Measurements from ENCODE around the gene MMAA. TPM values are rescaled to one million over a fixed set of nuclear protein-coding genes. Genes with fewer than 3 reads are reported as not detected.
"Not testable (repeated sequence)": the region's sequence is repeated elsewhere in the genome, so short reads cannot be mapped to it uniquely, and the experiment has no call there.

Gene MMAA
- total and polyA plus RNA-seq, 5 donors = 3.4 to 10.6 (median 8.1) TPM

GRCh38 chr4:145635117-145635516, 15.9 kb downstream of the MMAA start:
- ATAC-seq (no peak), DNase-seq (no peak)
- H3K4me3 ChIP-seq (ENCODE audit: low read length) = no peak overlapping the region
- H3K9me3 ChIP-seq (ENCODE audit: control insufficient read depth, low read length) = no peaks in the 10 kb centered on the region
- intact Hi-C loops (cut with DNase I) = no loop called here
- no peak overlapping the region for H3K27ac ChIP-seq (ENCODE audit: low read length)
- H3K4me1 ChIP-seq (ENCODE audit: control insufficient read depth, insufficient read depth, low read length) = no peaks in the 10 kb centered on the region
- H3K27me3 ChIP-seq (ENCODE audit: control insufficient read depth, insufficient read depth) = no peaks in the 10 kb centered on the region
- 90% methylated on average over 1 of the region's 1 CpG for WGBS

GRCh38 chr4:145635630-145636029, 16.4 kb downstream of the MMAA start:
- DNase-seq = no peak

GRCh38 chr4:145639186-145639698, 20.1 kb downstream of the MMAA start:
- H3K27me3 ChIP-seq (ENCODE audit: control insufficient read depth, insufficient read depth) = no peaks in the 10 kb centered on the region
- no peak for ATAC-seq
- DNase-seq = no peak
- H3K27ac ChIP-seq (ENCODE audit: low read length) = no peak overlapping the region
- no peak overlapping the region for H3K4me3 ChIP-seq (ENCODE audit: low read length)
- intact Hi-C loops (cut with DNase I) = no loop called here
- no peaks in the 10 kb centered on the region for H3K4me1 ChIP-seq (ENCODE audit: control insufficient read depth, insufficient read depth, low read length)
- 96% methylated on average over 6 of the region's 6 CpGs for WGBS
- no peaks in the 10 kb centered on the region for H3K9me3 ChIP-seq (ENCODE audit: control insufficient read depth, low read length)

More at GRCh38 chr4:145635630-145636029, 16.4 kb downstream of the MMAA start:
- Histone ChIP-seq H3K27ac (ENCODE audit: low read length) (no peak overlapping the region), H3K27me3 (ENCODE audit: control insufficient read depth, insufficient read depth) (no peaks in the 10 kb centered on the region), H3K9me3 (ENCODE audit: control insufficient read depth, low read length) (no peaks in the 10 kb centered on the region), H3K4me3 (ENCODE audit: low read length) (no peak overlapping the region), H3K4me1 (ENCODE audit: control insufficient read depth, insufficient read depth, low read length) (no peaks in the 10 kb centered on the region)
- no peak for ATAC-seq
- intact Hi-C loops (cut with DNase I) = no loop called here

- H3K27ac ChIP-seq (ENCODE audit: low read length) = not testable (repeated sequence)
Observed at GRCh38 chr4:145640236-145640635, 21.1 kb downstream of the MMAA start.

GRCh38 chr4:145643295-145643694, 24.1 kb downstream of the MMAA start:
- DNase-seq = no peak
- H3K4me1 ChIP-seq (ENCODE audit: control insufficient read depth, insufficient read depth, low read length) = no peaks in the 10 kb centered on the region
- 76% methylated on average over 1 of the region's 1 CpG for WGBS
- no peaks in the 10 kb centered on the region for H3K9me3 ChIP-seq (ENCODE audit: control insufficient read depth, low read length)
- intact Hi-C loops (cut with DNase I) = no loop called here
- ATAC-seq = no peak
- no peak overlapping the region for H3K4me3 ChIP-seq (ENCODE audit: low read length)
- H3K27ac ChIP-seq (ENCODE audit: low read length) = no peak overlapping the region
- no peaks in the 10 kb centered on the region for H3K27me3 ChIP-seq (ENCODE audit: control insufficient read depth, insufficient read depth)

More at GRCh38 chr4:145640236-145640635, 21.1 kb downstream of the MMAA start:
- DNase-seq; intact Hi-C loops (cut with DNase I); H3K9me3 ChIP-seq (ENCODE audit: control insufficient read depth, low read length); H3K4me1 ChIP-seq (ENCODE audit: control insufficient read depth, insufficient read depth, low read length); H3K4me3 ChIP-seq (ENCODE audit: low read length); H3K27me3 ChIP-seq (ENCODE audit: control insufficient read depth, insufficient read depth): not testable (repeated sequence)
- WGBS = 60% methylated on average over 2 of the region's 2 CpGs
- peak; percentile 63 to 79 for ATAC-seq

GRCh38 chr4:145644699-145645098, 25.5 kb downstream of the MMAA start:
- no peak for ATAC-seq
- intact Hi-C loops (cut with DNase I) = no loop called here
- no peak for DNase-seq
- WGBS = 90% methylated on average over 3 of the region's 3 CpGs
- Histone ChIP-seq H3K27me3 (ENCODE audit: control insufficient read depth, insufficient read depth) (no peaks in the 10 kb centered on the region), H3K27ac (ENCODE audit: low read length) (no peak overlapping the region), H3K4me1 (ENCODE audit: control insufficient read depth, insufficient read depth, low read length) (no peaks in the 10 kb centered on the region), H3K9me3 (ENCODE audit: control insufficient read depth, low read length) (no peaks in the 10 kb centered on the region), H3K4me3 (ENCODE audit: low read length) (no peak overlapping the region)

- Histone ChIP-seq H3K27me3 (ENCODE audit: control insufficient read depth, insufficient read depth) (no peaks in the 10 kb centered on the region), H3K27ac (ENCODE audit: low read length) (no peak overlapping the region), H3K4me1 (ENCODE audit: control insufficient read depth, insufficient read depth, low read length) (no peaks in the 10 kb centered on the region), H3K9me3 (ENCODE audit: control insufficient read depth, low read length) (no peaks in the 10 kb centered on the region), H3K4me3 (ENCODE audit: low read length) (no peak overlapping the region)
- WGBS = 91% methylated on average over 1 of the region's 1 CpG
- intact Hi-C loops (cut with DNase I) = no loop called here
- DNase-seq (no peak), ATAC-seq (no peak)
Observed at GRCh38 chr4:145656156-145656555, 37.0 kb downstream of the MMAA start.

GRCh38 chr4:145660064-145660463, 40.9 kb downstream of the MMAA start:
- H3K4me1 ChIP-seq (ENCODE audit: control insufficient read depth, insufficient read depth, low read length) = no peaks in the 10 kb centered on the region
- WGBS = 84% methylated on average over 3 of the region's 3 CpGs
- no peak for DNase-seq
- no peaks in the 10 kb centered on the region for H3K27me3 ChIP-seq (ENCODE audit: control insufficient read depth, insufficient read depth)
- H3K9me3 ChIP-seq (ENCODE audit: control insufficient read depth, low read length) = no peaks in the 10 kb centered on the region
- no peak overlapping the region for H3K4me3 ChIP-seq (ENCODE audit: low read length)
- H3K27ac ChIP-seq (ENCODE audit: low read length) = no peak overlapping the region
- intact Hi-C loops (cut with DNase I) = no loop called here
- no peak for ATAC-seq

- DNase-seq (no peak), ATAC-seq (peak; percentile 73 to 91)
- no peaks in the 10 kb centered on the region for H3K27me3 ChIP-seq (ENCODE audit: control insufficient read depth, insufficient read depth)
- no peak overlapping the region for H3K4me3 ChIP-seq (ENCODE audit: low read length)
- no peaks in the 10 kb centered on the region for H3K9me3 ChIP-seq (ENCODE audit: control insufficient read depth, low read length)
- intact Hi-C loops (cut with DNase I) = no loop called here
- no peaks in the 10 kb centered on the region for H3K4me1 ChIP-seq (ENCODE audit: control insufficient read depth, insufficient read depth, low read length)
- 54% methylated on average over 3 of the region's 3 CpGs for WGBS
- H3K27ac ChIP-seq (ENCODE audit: low read length) = no peak overlapping the region
Observed at GRCh38 chr4:145663194-145663593, 44.0 kb downstream of the MMAA start.

- H3K4me3 ChIP-seq (ENCODE audit: low read length) = no peak overlapping the region
- WGBS = 85% methylated on average over 1 of the region's 1 CpG
- DNase-seq (no peak), ATAC-seq (no peak)
- no peak overlapping the region for H3K27ac ChIP-seq (ENCODE audit: low read length)
- H3K27me3 ChIP-seq (ENCODE audit: control insufficient read depth, insufficient read depth) = no peaks in the 10 kb centered on the region
- intact Hi-C loops (cut with DNase I) = no loop called here
- H3K4me1 ChIP-seq (ENCODE audit: control insufficient read depth, insufficient read depth, low read length) = no peaks in the 10 kb centered on the region
- no peaks in the 10 kb centered on the region for H3K9me3 ChIP-seq (ENCODE audit: control insufficient read depth, low read length)
Observed at GRCh38 chr4:145665773-145666172, 46.6 kb downstream of the MMAA start.

GRCh38 chr4:145670422-145670821, 51.2 kb downstream of the MMAA start:
- intact Hi-C loops (cut with DNase I) = no loop called here
- DNase-seq (no peak), ATAC-seq (no peak)
- Histone ChIP-seq H3K9me3 (ENCODE audit: control insufficient read depth, low read length) (no peaks in the 10 kb centered on the region), H3K4me3 (ENCODE audit: low read length) (no peak overlapping the region), H3K4me1 (ENCODE audit: control insufficient read depth, insufficient read depth, low read length) (no peaks in the 10 kb centered on the region), H3K27ac (ENCODE audit: low read length) (no peak overlapping the region), H3K27me3 (ENCODE audit: control insufficient read depth, insufficient read depth) (no peaks in the 10 kb centered on the region)

- Histone ChIP-seq H3K4me1 (ENCODE audit: control insufficient read depth, insufficient read depth, low read length) (peaks cover 3% of the 10 kb centered on the region), H3K27ac (ENCODE audit: low read length) (no peak overlapping the region), H3K27me3 (ENCODE audit: control insufficient read depth, insufficient read depth) (no peaks in the 10 kb centered on the region), H3K9me3 (ENCODE audit: control insufficient read depth, low read length) (no peaks in the 10 kb centered on the region), H3K4me3 (ENCODE audit: low read length) (no peak overlapping the region)
- WGBS = 36% methylated on average over 1 of the region's 1 CpG
- ATAC-seq (peak; percentile 93 to 96), DNase-seq (peak; percentile 19 to 66 (median 53))
- intact Hi-C loops (cut with DNase I) = no loop called here
Observed at GRCh38 chr4:145679520-145679919, 60.3 kb downstream of the MMAA start.

All from right cardiac atrium (tissue), 5 donors.